Smooth muscle cell of the brain vasculature (primary cell): Measurements from ENCODE around the gene TMEM18.
"Not testable (repeated sequence)": the region's sequence is repeated elsewhere in the genome, so short reads cannot be mapped to it uniquely, and the experiment has no call there.

Experiments
- DNase-seq: peaks from one replicate; pipeline ENCODE4 v3.0.0-alpha.2; 2012; ENCODE audit warnings: low read depth, low spot score

Gene TMEM18

GRCh38 chr2:693606-694005 lies 16.4 kb upstream of the TMEM18 start:
- no peak for DNase-seq

- DNase-seq = no peak
Observed at GRCh38 chr2:692767-693166, 15.6 kb upstream of the TMEM18 start.

GRCh38 chr2:691821-692761 lies 14.9 kb upstream of the TMEM18 start:
- no peak for DNase-seq

GRCh38 chr2:690799-691198 lies 13.6 kb upstream of the TMEM18 start:
- DNase-seq = no peak

- no peak for DNase-seq
Observed at GRCh38 chr2:689877-690510, 12.8 kb upstream of the TMEM18 start.

GRCh38 chr2:689237-689636 lies 12.0 kb upstream of the TMEM18 start:
- no peak for DNase-seq

- DNase-seq = no peak
Observed at GRCh38 chr2:688504-689076, 11.4 kb upstream of the TMEM18 start.

GRCh38 chr2:685421-685820 lies 8.2 kb upstream of the TMEM18 start:
- no peak for DNase-seq

GRCh38 chr2:684913-685312 lies 7.7 kb upstream of the TMEM18 start:
- DNase-seq = not testable (repeated sequence)

GRCh38 chr2:682226-682625 lies 5.0 kb upstream of the TMEM18 start:
- DNase-seq = no peak

GRCh38 chr2:681312-681711 lies 4.1 kb upstream of the TMEM18 start:
- no peak for DNase-seq

- DNase-seq = no peak
Observed at GRCh38 chr2:680496-680895, 3.3 kb upstream of the TMEM18 start.

GRCh38 chr2:678964-679363 lies 1.8 kb upstream of the TMEM18 start:
- no peak for DNase-seq

- no peak for DNase-seq
Observed at GRCh38 chr2:677959-678550, 849 bp upstream of the TMEM18 start.

GRCh38 chr2:676647-677055 lies 555 bp downstream of the TMEM18 start:
- peak; percentile 96 for DNase-seq

- no peak for DNase-seq
Observed at GRCh38 chr2:675982-676646, 1.1 kb downstream of the TMEM18 start.

- no peak for DNase-seq
Observed at GRCh38 chr2:675460-675859, 1.7 kb downstream of the TMEM18 start.

GRCh38 chr2:675051-675450 lies 2.2 kb downstream of the TMEM18 start:
- no peak for DNase-seq

GRCh38 chr2:674321-674985 lies 2.8 kb downstream of the TMEM18 start:
- DNase-seq = no peak

GRCh38 chr2:673615-674320 lies 3.4 kb downstream of the TMEM18 start:
- no peak for DNase-seq

- no peak for DNase-seq
Observed at GRCh38 chr2:673016-673415, 4.2 kb downstream of the TMEM18 start.
